ENCODE data around the gene FYCO1. TPM values are rescaled to one million over a fixed set of nuclear protein-coding genes. Genes with fewer than 3 reads are reported as not detected.

FYCO1 gene
- total RNA-seq, 1 donor from 2014 or later: 16.2 TPM

DNA sequence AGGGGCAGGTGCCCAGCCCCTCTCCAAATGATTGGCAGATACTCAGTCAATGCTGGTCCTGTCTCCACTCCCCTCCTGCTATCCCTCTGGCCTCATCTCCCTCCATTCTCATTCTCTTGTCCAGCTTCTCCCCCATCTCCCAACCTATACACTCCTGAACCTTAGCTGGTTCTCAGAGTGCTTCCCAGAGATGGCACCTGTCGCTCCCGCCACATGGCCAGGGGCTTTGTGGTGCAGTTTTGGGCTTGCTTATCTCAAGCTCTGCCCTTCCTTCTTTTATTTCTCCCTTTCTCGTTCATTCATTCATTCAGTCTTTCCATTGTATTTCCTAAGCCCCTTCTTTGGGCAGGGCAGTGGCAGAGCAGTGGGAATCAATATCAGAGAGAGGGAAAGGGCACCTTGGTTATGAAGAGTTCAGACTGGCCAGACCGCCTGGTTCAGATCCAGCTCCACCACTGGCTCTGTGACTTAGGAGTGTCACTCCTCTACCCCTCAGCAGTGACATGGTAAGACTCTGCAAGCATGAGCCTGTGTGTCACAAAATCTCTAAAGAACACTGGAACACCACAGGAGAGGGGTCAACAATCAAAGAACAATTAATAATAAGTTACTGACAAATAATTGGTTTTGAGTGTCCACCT lies 72.6 kb downstream of the FYCO1 start:
- DNase-seq (ENCODE audit: low spot score) (no peak), ATAC-seq (no peak)

DNA sequence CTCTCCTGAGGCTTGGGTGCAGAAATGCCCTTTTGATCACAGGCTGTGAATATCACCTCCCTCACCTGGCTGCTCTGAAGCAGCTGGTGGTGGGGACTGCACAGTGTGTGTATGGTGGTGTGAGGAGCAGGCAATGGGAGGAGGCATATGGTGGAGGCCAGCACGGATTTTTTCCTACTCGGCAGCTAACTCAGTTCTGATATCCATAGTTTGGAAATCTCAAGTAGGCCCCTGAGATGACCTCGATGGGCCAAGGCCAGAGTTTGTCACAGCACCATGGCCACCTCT lies 73.6 kb downstream of the FYCO1 start:
- ATAC-seq (no peak), DNase-seq (ENCODE audit: low spot score) (no peak)

DNA sequence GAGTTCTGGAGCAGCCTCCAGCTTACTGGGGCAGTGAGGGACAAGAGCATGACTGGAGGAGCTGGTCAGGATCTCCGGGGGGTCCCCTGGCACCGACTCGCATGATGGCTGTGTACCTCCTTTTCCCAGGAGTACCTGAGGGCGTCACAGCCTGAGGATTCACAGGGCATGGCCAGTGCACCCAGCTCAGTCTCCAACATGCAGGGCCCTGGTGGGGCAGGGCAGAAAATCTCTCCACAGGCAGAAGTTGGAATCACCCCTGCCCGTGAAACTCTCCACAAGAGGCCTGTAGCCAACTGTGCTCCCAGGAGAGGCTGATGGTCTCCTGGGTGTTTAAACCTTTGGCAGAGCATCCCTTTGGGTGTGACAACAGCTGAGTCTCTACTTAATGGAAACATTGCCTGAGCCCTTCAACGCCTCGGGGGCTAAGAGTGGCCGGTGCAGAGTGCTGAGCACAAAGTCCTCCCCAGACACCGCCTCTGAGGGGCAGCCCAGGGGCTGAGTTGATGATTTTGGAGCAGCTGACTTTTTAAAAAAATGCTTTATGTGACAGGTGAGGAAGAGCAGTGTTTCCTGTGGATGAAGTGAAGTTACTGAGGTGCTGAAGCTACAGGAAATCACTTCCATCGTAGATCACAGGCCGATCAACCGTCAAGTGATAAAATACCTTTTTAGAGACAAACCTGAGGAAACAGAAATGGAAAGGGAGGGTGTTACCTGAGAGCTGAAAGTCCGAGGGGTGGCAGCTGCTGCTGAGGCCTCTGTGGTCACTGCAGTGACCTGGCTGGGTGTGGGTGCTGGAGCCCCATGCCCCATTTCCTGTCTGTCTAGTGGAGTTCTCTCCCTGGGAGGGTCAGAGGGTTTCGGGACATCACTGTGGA lies 74.2 kb downstream of the FYCO1 start:
- ATAC-seq (no peak), DNase-seq (ENCODE audit: low spot score) (no peak)

DNA sequence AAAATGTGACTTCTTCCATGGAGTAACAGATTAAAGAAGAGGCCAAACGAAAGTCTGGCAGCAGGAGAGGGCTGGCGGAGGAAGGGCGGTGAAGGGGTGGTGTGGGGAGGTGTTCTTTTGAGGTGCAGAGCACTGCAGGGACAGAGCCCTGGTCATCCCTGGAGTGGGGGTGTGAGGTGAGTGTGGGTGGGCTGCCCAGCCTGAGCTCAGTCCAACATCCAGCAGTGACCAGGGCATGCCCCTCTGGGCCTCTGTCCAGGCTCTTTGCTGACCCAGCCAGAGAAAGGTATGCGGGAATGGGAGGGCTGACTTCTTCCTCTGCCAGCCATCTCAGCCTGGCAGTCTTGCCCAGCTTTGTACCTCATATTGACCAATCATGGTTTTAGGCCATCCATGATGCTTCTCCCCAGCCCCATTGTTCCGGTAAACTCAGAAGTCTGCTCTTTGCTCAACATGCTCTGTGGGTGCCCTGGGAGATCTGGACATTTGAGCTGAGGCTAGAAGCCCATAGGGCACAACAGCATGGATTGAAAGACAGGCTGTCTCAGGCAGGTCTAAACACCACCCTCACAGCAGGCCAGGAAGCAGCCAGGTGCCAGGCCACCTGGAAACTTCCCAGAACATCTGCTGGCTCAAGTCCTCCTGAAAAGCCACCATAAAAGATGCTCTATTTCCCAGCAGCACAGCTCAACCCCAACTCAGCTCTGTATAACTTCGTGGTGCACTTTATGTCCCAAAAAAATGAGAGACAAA lies 78.3 kb downstream of the FYCO1 start:
- no peak for ATAC-seq
- DNase-seq (ENCODE audit: low spot score): no peak

DNA sequence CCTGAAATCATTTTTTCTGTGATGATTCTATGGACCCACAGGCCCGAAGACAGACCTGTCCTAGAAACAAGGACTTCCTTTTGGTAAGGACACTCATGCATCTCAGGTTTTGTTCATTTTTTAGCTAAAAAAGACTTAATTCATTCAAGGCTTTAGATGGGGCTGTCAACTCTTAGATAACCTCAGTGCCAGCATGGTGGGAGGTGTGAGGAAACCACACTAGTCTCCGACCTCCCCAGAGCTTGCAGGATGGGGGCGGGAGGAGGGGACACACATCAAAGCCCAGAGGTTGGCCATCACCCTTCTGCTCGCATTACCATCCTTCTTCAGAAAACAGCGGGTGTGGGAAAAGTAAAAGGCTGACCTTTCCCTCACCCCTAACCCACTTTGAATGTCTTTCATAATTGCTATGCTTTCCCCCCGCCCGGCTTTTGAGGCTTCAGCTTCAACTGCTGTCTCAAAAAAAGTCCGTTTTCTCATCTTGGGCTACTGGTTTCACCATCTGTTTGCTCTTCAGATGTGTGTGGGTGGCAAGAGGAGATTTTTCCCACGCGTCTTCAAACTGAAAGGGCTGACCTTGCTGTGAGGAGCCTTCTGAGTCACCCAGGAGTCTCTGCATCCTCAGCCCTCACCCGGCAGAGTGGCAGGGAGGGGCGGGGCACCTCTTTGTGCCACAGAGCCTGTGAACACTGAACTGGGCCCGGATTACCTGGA lies 79.9 kb downstream of the FYCO1 start:
- ATAC-seq: no peak
- no peak for DNase-seq (ENCODE audit: low spot score)

DNA sequence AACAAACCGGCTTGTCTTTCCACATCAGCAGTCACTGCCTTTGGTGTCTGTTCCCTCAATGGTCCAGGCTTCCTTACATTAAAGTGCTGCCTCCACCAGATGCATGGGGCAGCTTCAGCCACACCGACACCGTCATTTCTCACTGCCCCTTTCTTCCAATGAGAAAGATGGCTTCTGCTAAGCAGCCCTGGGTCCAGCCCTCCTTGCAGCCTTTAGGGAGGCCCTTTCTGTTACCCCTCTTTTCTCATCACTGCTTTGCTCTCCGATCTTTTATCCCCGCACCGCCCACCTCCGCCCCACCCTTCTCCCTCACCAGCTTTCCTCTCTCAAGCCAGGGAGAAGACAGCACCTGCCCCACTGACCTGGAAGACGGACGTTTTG lies 80.6 kb downstream of the FYCO1 start:
- ATAC-seq (no peak), DNase-seq (ENCODE audit: low spot score) (no peak)

DNA sequence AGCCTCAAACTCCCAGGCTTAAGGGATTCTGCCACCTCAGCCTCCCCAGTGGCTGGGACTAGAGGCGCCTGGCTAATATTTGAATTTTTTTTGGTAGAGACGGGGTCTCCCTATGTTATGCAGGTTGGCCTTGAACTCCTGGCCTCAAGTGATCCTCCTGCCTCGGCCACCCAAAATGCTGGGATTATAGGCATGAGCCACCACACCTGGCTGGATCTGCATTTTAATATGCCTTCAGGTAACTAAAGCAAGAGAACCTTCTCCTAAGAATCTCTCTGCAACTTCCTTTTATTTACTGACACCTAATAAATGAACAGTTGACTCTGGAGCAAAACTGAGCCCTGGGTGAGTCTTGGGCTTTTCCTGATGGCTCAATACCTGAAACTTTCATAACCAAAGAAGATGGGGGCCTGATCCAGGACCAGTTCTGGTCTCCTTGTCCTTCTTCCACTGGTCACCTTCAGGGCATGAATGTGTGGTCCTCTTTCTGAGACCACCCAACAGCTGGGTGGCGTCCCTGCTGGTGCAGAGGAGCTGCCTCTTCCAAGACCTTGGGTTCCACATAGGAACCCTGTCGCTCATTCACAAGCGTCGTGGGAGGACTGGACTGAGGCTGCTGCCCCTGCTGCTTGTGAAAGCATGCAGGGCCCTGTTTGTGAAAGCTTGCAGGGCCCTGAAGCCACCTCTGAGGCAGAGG lies 81.1 kb downstream of the FYCO1 start:
- DNase-seq (ENCODE audit: low spot score): no peak

DNA sequence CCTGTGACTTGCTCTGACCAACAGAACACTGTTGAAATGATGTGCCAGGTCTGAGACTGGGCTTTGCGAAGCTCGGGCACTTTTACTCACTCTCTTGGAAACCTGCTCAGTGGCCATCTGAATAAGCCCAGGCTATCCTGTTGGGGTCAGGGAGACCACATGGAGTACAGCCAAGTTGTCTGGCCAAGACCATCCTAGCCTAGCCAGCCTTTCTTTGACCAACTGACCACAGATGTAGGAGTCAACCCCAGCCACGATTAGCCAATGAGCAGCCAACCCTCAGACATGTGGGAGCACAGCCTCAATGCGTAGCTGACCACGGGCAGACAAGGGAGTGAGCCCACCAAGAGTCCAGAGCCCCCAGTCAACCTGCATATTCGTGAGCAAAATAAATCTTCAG lies 83.2 kb downstream of the FYCO1 start:
- ATAC-seq (no peak), DNase-seq (ENCODE audit: low spot score) (no peak)

More for the DNA sequence above, 81.1 kb downstream of the FYCO1 start:
- ATAC-seq: no peak

DNA sequence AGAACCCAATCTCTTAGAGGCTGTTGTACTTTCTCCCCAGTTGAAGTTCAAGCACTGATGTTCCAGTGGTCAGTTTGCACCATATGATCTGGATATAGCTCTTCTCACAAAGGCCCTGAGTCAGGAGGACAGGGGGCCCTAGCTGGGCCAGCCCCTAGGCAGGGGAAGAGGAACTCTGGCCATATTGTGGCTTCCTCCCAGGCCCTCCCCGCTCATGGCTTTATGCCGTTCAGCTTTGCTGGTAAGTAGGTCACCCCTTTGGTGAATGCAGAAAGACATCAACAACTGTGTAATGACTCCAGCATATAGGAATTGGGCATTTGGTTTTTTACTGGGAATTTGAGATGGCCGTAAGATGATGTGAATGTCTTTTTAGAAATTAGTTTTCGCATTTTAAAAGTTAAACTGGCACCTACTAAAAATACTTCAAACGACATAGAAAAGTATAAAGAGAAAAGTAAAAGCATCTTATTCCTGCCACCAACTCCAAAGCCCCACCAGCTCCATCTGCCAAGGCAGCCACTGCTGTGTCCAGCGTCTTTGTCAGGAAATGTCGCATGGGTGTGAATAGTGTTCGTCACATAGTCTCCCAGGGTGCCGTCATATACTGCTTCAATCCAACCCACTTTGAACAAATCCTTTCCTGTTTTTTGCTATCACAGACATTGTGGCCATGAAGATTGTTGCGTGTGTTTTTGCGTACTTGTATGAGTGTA lies 84.0 kb downstream of the FYCO1 start:
- no peak for DNase-seq (ENCODE audit: low spot score)
- no peak for ATAC-seq

DNA sequence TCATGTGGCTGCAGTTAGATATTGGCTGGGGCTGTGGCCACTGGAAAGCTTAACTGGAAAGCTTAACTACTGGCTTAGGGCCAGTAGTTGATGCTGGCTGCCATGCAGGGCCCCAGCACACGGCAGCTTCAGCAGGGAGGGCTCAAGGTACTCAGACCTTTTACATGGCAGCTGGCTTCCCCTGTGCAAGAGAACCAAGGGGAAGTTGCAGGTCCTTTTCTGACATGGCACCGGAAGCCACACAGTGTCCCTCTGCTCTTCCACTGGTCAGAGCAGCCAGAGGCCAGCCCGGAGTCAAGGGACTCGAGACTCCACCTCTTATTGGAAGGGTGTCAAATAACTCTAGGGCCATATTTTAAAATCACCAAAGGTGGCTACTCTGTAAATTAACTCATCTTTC lies 84.7 kb downstream of the FYCO1 start:
- ATAC-seq (no peak), DNase-seq (ENCODE audit: low spot score) (no peak)

DNA sequence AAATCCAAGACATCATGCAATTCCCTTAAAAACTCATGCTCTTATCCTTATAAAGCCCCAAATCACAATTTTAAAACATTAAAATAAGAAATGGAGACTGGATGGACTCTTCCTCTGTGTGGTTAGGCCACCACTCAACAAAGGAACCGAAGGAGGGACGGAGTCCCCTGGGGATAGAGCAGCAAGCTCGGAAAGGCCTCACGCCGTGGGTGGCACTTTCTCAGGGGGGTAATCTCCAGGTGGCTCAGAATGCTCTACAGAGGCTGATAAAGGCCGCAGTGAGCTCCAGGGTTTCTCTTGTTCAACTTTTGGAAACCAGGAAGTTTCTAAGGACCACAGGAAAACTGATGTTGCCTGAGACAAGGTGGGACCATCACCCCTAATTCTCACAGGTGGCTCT lies 86.1 kb downstream of the FYCO1 start:
- no peak for DNase-seq (ENCODE audit: low spot score)
- ATAC-seq: no peak

DNA sequence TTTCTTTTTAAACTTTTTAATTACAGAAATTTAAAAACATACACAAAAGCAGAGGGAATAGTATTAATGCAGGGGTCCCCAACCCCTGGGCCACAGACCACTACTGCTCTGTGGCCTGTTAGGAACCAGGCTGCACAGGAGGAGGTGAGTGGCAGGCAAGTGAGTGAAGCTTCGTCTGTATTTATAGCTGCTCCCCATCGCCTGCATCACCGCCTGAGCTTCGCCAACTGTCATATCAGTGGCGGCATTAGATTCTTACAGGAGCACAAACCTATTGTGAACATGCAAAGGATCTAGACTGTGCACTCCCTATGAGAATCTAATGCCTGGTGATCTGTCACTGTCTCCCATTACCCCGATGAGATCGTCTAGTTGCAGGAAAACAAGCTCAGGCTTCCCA lies 86.9 kb downstream of the FYCO1 start:
- DNase-seq (ENCODE audit: low spot score) (no peak), ATAC-seq (no peak)

DNA sequence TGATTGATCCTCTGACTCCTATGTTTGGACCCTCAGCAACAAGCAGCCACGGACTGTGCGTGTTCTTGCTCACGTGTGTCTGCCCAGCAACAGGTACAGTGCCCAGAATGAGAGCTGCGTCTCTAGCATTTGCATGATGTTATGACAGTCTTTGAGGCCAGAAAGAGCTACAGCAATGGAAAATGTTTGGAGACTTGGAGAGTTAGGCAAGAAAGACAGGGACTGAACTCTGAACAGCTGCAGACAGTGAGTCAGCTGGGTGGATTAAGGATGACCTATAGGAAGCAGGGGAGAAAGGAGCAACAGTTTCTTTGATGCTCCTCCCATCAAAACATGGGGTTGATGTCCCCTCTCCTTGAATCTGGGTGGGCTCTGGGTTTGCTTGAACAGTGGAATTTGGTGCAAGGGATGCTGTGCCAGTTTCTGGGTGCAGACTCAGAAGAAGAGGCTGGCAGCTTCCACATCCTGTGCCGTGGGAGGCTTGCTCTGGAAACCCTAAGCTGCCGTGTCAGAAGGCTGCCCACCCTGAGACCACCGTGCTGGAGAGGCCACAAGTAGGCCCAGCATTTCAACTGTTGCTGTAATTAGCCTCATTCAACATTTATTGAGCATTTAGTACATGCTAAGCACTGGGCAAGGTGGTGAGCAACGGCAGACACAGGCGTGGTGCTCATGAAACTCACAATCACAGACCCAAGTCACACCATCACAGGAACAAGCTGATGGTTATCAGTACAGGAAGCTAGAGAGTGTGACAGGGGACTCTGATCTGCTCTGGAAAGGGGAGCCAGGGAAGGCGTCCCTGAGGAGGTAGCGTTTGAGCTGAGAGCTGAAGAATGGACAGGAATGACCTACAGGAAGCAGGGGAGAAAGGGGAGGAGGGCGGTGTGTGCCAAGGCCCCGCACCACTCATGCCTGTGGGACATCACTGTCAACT lies 87.6 kb downstream of the FYCO1 start:
- ATAC-seq: no peak
- no peak for DNase-seq (ENCODE audit: low spot score)

DNA sequence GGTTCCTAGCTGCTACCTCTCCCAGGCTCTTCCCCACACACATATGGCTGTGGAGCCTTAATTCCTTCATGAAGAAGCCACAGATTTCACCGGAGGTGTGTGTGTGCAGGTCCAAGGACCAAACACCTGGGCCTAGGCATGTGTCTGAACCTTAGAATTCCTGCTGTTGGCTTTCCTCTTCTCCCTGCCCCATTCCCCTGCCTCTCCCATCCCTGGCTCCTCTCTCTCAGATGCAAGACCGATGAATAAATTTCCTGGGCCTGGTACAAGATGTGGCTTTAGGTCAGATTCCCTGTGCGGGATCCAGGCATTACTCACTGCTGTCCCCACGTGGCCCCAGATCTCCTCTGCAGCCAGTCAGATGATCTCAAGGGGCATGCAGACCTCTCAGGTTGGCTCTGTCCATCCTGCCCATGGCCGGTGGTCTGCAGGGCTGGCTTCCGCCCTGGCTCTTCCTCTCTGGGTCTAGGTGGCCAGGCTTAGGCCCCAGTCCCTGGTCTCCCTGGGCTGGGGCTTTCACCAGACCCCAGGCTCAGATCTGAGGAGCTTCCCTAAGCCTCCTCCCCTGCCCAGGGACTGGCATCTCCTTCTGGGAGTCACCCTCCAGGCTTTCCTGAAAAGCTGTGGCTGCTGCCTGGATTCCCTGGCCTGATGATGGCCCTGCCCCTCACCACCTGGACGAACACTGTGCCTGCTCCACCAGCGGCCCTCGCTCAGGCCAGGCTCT lies 88.8 kb downstream of the FYCO1 start:
- ATAC-seq (no peak), DNase-seq (ENCODE audit: low spot score) (no peak)

DNA sequence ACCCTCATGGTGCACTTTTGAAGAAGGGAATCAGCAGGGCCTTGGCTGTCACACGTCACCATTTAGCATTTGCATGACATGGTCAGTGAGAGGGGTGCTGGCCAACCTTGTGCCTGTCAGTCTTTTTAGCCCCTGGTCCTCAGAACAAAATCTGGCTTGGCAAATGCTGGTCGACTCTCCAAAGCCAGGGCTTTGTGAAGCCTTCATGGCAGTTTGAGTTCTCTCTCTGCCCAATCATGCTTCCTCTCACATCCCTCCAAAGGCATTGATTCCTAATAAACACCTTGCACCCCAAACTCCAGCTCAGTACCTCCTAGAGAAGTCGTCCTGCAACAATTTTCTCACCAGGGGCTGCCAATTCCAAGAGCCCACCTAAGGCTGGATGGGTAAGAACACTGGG lies 89.9 kb downstream of the FYCO1 start:
- DNase-seq (ENCODE audit: low spot score) (no peak), ATAC-seq (no peak)

DNA sequence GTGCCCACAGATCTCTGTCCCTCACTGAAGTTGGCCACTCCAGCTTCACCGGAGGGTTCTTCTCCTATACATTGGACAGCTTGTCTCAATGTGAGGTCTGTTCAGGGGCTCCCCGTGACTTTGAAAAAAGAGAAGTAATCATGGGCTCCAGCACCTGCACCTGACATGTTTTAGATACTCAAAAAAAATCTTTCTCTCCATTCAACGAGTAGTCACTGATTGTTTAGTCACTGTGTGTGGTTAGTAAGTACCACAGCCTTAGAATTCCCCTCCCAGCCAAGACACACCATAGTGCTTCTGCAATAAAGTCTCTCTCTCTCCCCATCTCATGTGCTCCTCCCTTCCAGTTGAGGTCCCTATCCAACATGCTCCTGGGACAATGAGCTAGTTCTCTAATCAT lies 90.7 kb downstream of the FYCO1 start:
- no peak for ATAC-seq

DNA sequence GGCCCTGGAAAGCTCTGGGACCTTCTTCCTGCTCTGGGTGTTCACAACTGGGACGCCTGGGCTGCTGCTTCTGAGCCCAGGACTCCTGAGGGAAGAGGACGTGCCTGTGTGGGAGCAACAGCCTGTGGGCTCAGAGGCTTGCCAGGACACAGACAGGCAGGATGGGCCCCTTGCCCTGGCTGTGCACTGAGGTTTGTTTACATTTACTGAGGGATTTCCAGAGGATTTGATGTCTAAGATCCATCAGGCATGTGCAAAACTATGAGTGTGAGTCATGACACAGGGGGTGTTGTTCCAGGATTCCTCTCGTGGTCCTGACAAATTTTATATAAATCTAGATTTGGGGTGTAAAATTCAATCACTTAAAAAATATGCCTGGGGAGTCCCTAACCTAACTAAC lies 98.7 kb downstream of the FYCO1 start:
- ATAC-seq (peak; percentile 17), DNase-seq (ENCODE audit: low spot score) (no peak)

More for the DNA sequence above, 90.7 kb downstream of the FYCO1 start:
- no peak for DNase-seq (ENCODE audit: low spot score)

DNA sequence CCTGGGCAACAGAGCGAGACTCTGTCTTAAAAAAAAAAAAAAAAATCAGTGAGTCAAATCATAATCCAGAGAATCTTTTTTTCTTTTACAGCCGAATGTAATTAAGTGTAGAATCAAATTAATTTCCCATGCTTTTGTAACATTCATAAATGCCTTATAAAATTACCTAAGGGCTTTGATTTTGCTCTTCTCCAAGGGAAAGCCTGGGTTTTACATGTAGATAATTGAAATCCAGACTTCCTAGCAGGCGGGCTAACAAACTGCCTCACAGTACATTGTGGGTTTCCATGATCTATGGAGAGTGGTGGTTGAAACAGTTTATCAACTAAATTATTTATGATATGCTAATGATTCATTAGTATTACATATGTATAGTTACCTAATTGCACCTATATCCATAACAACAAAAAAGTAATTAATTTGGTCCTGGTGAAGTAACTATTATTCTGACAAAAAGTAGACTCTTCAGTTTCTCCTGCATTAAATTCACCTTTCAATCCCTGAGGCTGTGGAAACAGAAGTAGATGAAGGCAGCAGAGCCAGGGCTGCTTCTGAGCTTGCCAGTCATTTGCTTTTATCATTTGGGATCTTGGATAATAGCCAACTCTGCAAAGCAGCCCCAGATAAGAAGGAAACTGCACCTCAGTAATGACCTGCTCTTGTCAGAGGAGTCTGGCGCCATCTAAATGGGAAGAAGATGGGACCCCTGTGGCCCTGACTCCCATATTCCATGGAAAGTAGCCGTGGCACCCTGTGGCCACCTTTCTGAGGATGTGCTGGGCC lies 99.7 kb downstream of the FYCO1 start:
- no peak for DNase-seq (ENCODE audit: low spot score)
- no peak for ATAC-seq
